Endothelial cell of umbilical vein (primary cell): Measurements from ENCODE around the gene CHRNA5. TPM values are rescaled to one million over a fixed set of nuclear protein-coding genes. Genes with fewer than 3 reads are reported as not detected.
"Not testable (repeated sequence)": the region's sequence is repeated elsewhere in the genome, so short reads cannot be mapped to it uniquely, and the experiment has no call there.

Experiments
- BruUV-seq: library from RNA; stranded (reverse); fragments of 400-500 nt; replicated peaks from 2 replicates; lab custom pipeline; 2021; lab: Mats Ljungman, UMichigan
- CTCF ChIA-PET: fragments of 300-600, 350-600 bp; sonication (Branson Sonifier 250); formaldehyde crosslinking; loops from one replicate; lab custom pipeline; 2021; ENCODE audit warnings: antibody characterized with exemption, inconsistent platforms; lab: Charles Lee
- POLR2A ChIA-PET: fragments of 300-600, 350-600 bp; sonication (Branson Sonifier 250); formaldehyde crosslinking; loops from one replicate; lab custom pipeline; 2021; ENCODE audit warnings: antibody characterized with exemption, inconsistent platforms; lab: Charles Lee
- DNase-seq: peaks from one replicate; pipeline ENCODE4 v3.0.0-alpha.2; 2011; ENCODE audit warnings: low read depth, low spot score
- FAIRE-seq: peaks from 2 replicates; lab custom pipeline; 2011; peaks lifted over from hg19 to GRCh38; lab: Jason Lieb, UNC
- H2AFZ ChIP-seq: 2 replicates; pipeline ENCODE4 v1.6.0; 2012; ENCODE audit warnings: low read depth, low read length, control low read depth, inconsistent platforms
- H3K27ac ChIP-seq: 2 replicates; pipeline ENCODE4 v1.5.1; 2011; ENCODE audit warnings: low read depth, mild to moderate bottlenecking, control low read depth, low read length, moderate library complexity; ENCODE audit not compliant: insufficient read depth
- H3K27me3 ChIP-seq, 2 experiments: 2 replicates each; pipeline versions ENCODE4 v1.6.0 to v1.6.1; 2011; ENCODE audit warnings: low read length in 2 of 2, mixed read lengths in 1 of 2; ENCODE audit not compliant: control insufficient read depth in 2 of 2, insufficient read depth in 2 of 2
- H3K36me3 ChIP-seq, 2 experiments: 2 replicates in 1 of 2; 3 replicates in 1 of 2; pipeline ENCODE4 v1.5.1; 2011; ENCODE audit warnings: low read length in 2 of 2, mild to moderate bottlenecking in 1 of 2, moderate library complexity in 1 of 2; ENCODE audit not compliant: control insufficient read depth in 2 of 2, insufficient read depth in 2 of 2; ENCODE audit errors: extremely low read depth in 1 of 2
- H3K4me1 ChIP-seq: 3 replicates; pipeline ENCODE4 v1.5.1; 2011; ENCODE audit warnings: mild to moderate bottlenecking, low read length; ENCODE audit not compliant: control insufficient read depth, insufficient read depth; ENCODE audit errors: extremely low read depth
- H3K4me2 ChIP-seq: 2 replicates; pipeline ENCODE4 v1.6.1; 2011; ENCODE audit warnings: low read length, control low read depth, mixed read lengths; ENCODE audit not compliant: insufficient read depth
- H3K4me3 ChIP-seq, 3 experiments: fragments of 200-600 bp in 1 of 3; sonication (generic), shearing (Covaris generic) in 1 of 3; replicated peaks in 1 of 3; 2 replicates each; pipeline ENCODE4 v1.5.1; 2011 to 2016; ENCODE audit warnings: control low read depth in 3 of 3, low read length in 3 of 3, mild to moderate bottlenecking in 2 of 3, inconsistent platforms in 1 of 3, low read depth in 1 of 3, moderate library complexity in 1 of 3; ENCODE audit not compliant: insufficient read depth in 1 of 3
- H3K79me2 ChIP-seq: 2 replicates; pipeline ENCODE4 v1.6.0; 2012; ENCODE audit warnings: low read length, inconsistent platforms; ENCODE audit not compliant: control insufficient read depth, insufficient read depth
- H3K9ac ChIP-seq: replicated peaks from 2 replicates; pipeline ENCODE3; 2011; ENCODE audit warnings: low read length, control low read depth; ENCODE audit not compliant: insufficient read depth; ENCODE audit errors: extremely low read depth
- H3K9me1 ChIP-seq: replicated peaks from 3 replicates; pipeline ENCODE4 v1.6.0; 2011; ENCODE audit warnings: mild to moderate bottlenecking, low read length; ENCODE audit not compliant: control insufficient read depth, insufficient read depth; ENCODE audit errors: extremely low read depth
- H3K9me3 ChIP-seq: replicated peaks from 2 replicates; pipeline ENCODE4 v1.5.1; 2012; ENCODE audit warnings: low read length, inconsistent platforms; ENCODE audit not compliant: control insufficient read depth, insufficient read depth
- H4K20me1 ChIP-seq: replicated peaks from 2 replicates; pipeline ENCODE3; 2011; ENCODE audit warnings: mild to moderate bottlenecking, low read length; ENCODE audit not compliant: control insufficient read depth, insufficient read depth; ENCODE audit errors: extremely low read depth
- CTCF ChIP-seq, 2 donors: IDR thresholded peaks; 1 replicate in 1 of 2; 2 replicates in 1 of 2; pipeline ENCODE4 v1.5.1; 2011; ENCODE audit warnings: low read length in 2 of 2, mild to moderate bottlenecking in 2 of 2, moderate library complexity in 2 of 2, control low read depth in 1 of 2, inconsistent platforms in 1 of 2, low read depth in 1 of 2; ENCODE audit not compliant: insufficient read depth in 1 of 2; ENCODE audit errors: extremely low read depth in 1 of 2
- EZH2 ChIP-seq: IDR thresholded peaks from 2 replicates; pipeline ENCODE4 v1.6.1; 2012; ENCODE audit warnings: borderline replicate concordance, low read depth, mild to moderate bottlenecking, moderate library complexity, low read length, inconsistent platforms; ENCODE audit not compliant: severe bottlenecking
- GATA2 ChIP-seq: IDR thresholded peaks from 2 replicates; pipeline ENCODE4 v1.7.0; 2011; ENCODE audit warnings: low read depth, mild to moderate bottlenecking, moderate library complexity, mixed read lengths, low read length; ENCODE audit not compliant: insufficient read length, insufficient read depth
- JUN ChIP-seq: IDR thresholded peaks from 2 replicates; pipeline ENCODE4 v1.6.1; 2011; ENCODE audit warnings: borderline replicate concordance, low read depth; ENCODE audit not compliant: insufficient read length, insufficient read depth
- MAX ChIP-seq: IDR thresholded peaks from 2 replicates; pipeline ENCODE4 v1.6.1; 2011; ENCODE audit not compliant: insufficient read depth, insufficient read length
- MYC ChIP-seq: IDR thresholded peaks from one replicate; pipeline ENCODE4 v1.6.1; 2011; ENCODE audit warnings: mild to moderate bottlenecking, low read depth, low read length
- POLR2A ChIP-seq: IDR thresholded peaks from 2 replicates; pipeline ENCODE4 v1.6.1; 2012; ENCODE audit warnings: low read depth, mild to moderate bottlenecking, control low read depth, low read length
- POLR2AphosphoS5 ChIP-seq: IDR thresholded peaks from 2 replicates; pipeline ENCODE4 v1.6.1; 2012; ENCODE audit warnings: low read depth, mild to moderate bottlenecking, control low read depth, low read length, moderate library complexity; ENCODE audit not compliant: insufficient read depth
- dilution Hi-C: fragments of 300-500 bp; cut with MboI; formaldehyde crosslinking; loops from one replicate; pipeline ENCODE4 v1.15.0; 2019; ENCODE audit warnings: low sequenced_read_pairs; ENCODE audit not compliant: extremely low pct_ligation_motif_present
- intact Hi-C: fragments of 100-400 bp; cut with micrococcal nuclease; formaldehyde crosslinking; loops from one replicate; pipeline ENCODE4 v1.10.0; 2022
- polyA plus RNA-seq, 4 experiments: library from polyadenylated mRNA; depleted of rRNA in 3 of 4; stranded (reverse) in 3 of 4; unstranded in 1 of 4; fragments of >200 nt; gene quantifications; 2 replicates each; pipeline versions ENCODE4 v1.2.1 to v1.2.3, GENCODE V29; 2011 to 2012; ENCODE audit warnings: missing spikeins in 1 of 4
- total RNA-seq: library from RNA; stranded (reverse); gene quantifications from 2 replicates; pipeline ENCODE4 v1.2.3, GENCODE V29; 2021

CHRNA5 gene
- total and polyA plus RNA-seq, 2 donors (not counting 3 experiments of a cell fraction or from before 2014, with no cell fraction given): 6.4 to 12.7 TPM

GRCh38 chr15:78605201-78605600 lies 39.9 kb downstream of the CHRNA5 start:
- no peak for FAIRE-seq
- Histone ChIP-seq H3K27ac (no peak overlapping the region), H3K9ac (no peak overlapping the region), H3K9me1 (no peaks in the 10 kb centered on the region), H3K36me3 (no peaks in the 10 kb centered on the region), H3K27me3 (no peaks in the 10 kb centered on the region), H3K4me1 (no peaks in the 10 kb centered on the region), H3K9me3 (no peaks in the 10 kb centered on the region), H3K79me2 (no peaks in the 10 kb centered on the region), H3K4me3 (no peak overlapping the region), H3K4me2 (no peak overlapping the region), H4K20me1 (no peaks in the 10 kb centered on the region), H2AFZ (no peak overlapping the region)
- POLR2A ChIA-PET: no interaction called here
- no peak for DNase-seq
- intact Hi-C loops: no loop called here
- TF ChIP-seq GATA2 (no peak), MAX (no peak)
- dilution Hi-C loops: no loop called here
- no TSS peak for BruUV-seq
- CTCF ChIA-PET: no interaction called here

- FAIRE-seq: no peak
- ChIA-PET POLR2A (no interaction called here), CTCF (no interaction called here)
- dilution Hi-C loops (no loop called here), intact Hi-C loops (no loop called here)
- H3K27ac ChIP-seq: no peak overlapping the region
- H3K27me3 ChIP-seq: no peaks in the 10 kb centered on the region
- H3K4me3 ChIP-seq: no peak overlapping the region
- no TSS peak for BruUV-seq
- no peaks in the 10 kb centered on the region for H3K9me3 ChIP-seq
- H3K9me1 ChIP-seq: no peaks in the 10 kb centered on the region
- no peak overlapping the region for H2AFZ ChIP-seq
- TF ChIP-seq CTCF (IDR thresholded peaks at IDR 0.05; ENCODE audit: extremely low read depth in 1 of 2, insufficient read depth in 1 of 2, low read depth in 1 of 2, low read length in 2 of 2) (no peak), EZH2 (no peak), MAX (no peak), POLR2A (no peak), POLR2AphosphoS5 (no peak), MYC (no peak), JUN (no peak), GATA2 (no peak)
- H3K4me1 ChIP-seq: no peaks in the 10 kb centered on the region
- H3K4me2 ChIP-seq: no peak overlapping the region
- DNase-seq: no peak
- H3K79me2 ChIP-seq: no peaks in the 10 kb centered on the region
- H3K9ac ChIP-seq: no peak overlapping the region
- H3K36me3 ChIP-seq: no peaks in the 10 kb centered on the region
- no peaks in the 10 kb centered on the region for H4K20me1 ChIP-seq
These were observed 40.4 kb downstream of the CHRNA5 start for GRCh38 chr15:78605680-78606079.

- H3K4me1 ChIP-seq, H3K79me2 ChIP-seq, H3K27me3 ChIP-seq, H2AFZ ChIP-seq, POLR2A ChIA-PET, intact Hi-C loops, CTCF ChIA-PET, H3K36me3 ChIP-seq, FAIRE-seq, dilution Hi-C loops, H3K9ac ChIP-seq, H3K9me1 ChIP-seq, H3K27ac ChIP-seq, DNase-seq, H3K4me2 ChIP-seq, H3K4me3 ChIP-seq, BruUV-seq, H3K9me3 ChIP-seq, H4K20me1 ChIP-seq: not testable (repeated sequence)
These were observed 44.2 kb downstream of the CHRNA5 start for GRCh38 chr15:78609551-78609950.
